Activated CD8-positive, alpha-beta memory T cell treated with anti-CD3 and anti-CD28 coated beads for 36 hours (primary cell): ENCODE results near the gene FAM241B. TPM values are rescaled to one million over a fixed set of nuclear protein-coding genes. Genes with fewer than 3 reads are reported as not detected.

Source experiments
- CTCF ChIA-PET: fragments of 350-600 bp; sonication (Branson Sonifier 250); formaldehyde crosslinking; loops from one replicate; lab custom pipeline; 2021; ENCODE audit warnings: antibody characterized with exemption; lab: Charles Lee
- POLR2A ChIA-PET: fragments of 350-600 bp; sonication (Branson Sonifier 250); formaldehyde crosslinking; loops from one replicate; lab custom pipeline; 2021; ENCODE audit warnings: antibody characterized with exemption; lab: Charles Lee
- total RNA-seq, 2 experiments: library from RNA; stranded (reverse); gene quantifications; one replicate each; pipeline ENCODE4 v1.2.3, GENCODE V29; 2021

The FAM241B gene, protein sequence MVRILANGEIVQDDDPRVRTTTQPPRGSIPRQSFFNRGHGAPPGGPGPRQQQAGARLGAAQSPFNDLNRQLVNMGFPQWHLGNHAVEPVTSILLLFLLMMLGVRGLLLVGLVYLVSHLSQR
- total RNA-seq = 10 to 100 TPM in 1 of 2 experiments, 1 to 10 TPM in 1; 9.6 to 11.2 TPM

- CTCF ChIA-PET = interaction anchor here (1.1 to 1.3 kb wide), 2 partner anchors 11 to 114 kb away, joined by 4 to 5 read pairs; no protein-coding TSS in a partner anchor
- POLR2A ChIA-PET = no interaction called here
These were observed at the start of gene FAM241B for GRCh38 chr10:69629897-69630650. Gene FAM241B (plus strand): TSS chr10:69630247. CDS start chr10:69631744, 1,497 bp downstream.

GRCh38 chr10:69580435-69580834 lies 49.6 kb upstream of the FAM241B start:
- ChIA-PET CTCF (no interaction called here), POLR2A (no interaction called here)

GRCh38 chr10:69583106-69583505 lies 46.9 kb upstream of the FAM241B start:
- POLR2A ChIA-PET = no interaction called here
- CTCF ChIA-PET = no interaction called here

- ChIA-PET CTCF (no interaction called here), POLR2A (no interaction called here)
These were observed 45.4 kb upstream of the FAM241B start for GRCh38 chr10:69584624-69585023.

DNA sequence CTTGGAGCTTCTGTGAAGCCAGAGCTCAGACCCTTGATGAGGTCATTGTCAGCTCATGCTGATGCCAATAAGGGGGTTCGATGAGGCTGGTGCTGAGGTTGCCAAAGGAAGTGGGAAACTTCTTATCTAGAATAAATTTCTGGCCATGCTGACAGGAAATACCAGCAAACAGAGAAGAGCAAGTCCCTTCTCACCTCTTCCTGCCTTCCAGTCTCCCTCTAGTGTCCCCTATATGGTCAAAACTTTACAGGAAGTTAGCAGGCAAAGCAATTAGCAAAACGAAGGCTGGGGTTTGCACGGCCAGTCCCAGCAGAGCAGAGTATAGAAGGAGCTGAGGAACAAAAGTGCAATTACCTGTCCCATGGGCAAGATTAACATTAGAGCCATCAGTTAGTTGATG lies 41.7 kb upstream of the FAM241B start:
- POLR2A ChIA-PET = no interaction called here
- CTCF ChIA-PET = interaction anchor here (1.3 kb wide), 1 partner anchor 49 kb away, joined by 3 read pairs; no protein-coding TSS in a partner anchor

GRCh38 chr10:69600761-69601330 lies 29.2 kb upstream of the FAM241B start:
- POLR2A ChIA-PET = no interaction called here

DNA sequence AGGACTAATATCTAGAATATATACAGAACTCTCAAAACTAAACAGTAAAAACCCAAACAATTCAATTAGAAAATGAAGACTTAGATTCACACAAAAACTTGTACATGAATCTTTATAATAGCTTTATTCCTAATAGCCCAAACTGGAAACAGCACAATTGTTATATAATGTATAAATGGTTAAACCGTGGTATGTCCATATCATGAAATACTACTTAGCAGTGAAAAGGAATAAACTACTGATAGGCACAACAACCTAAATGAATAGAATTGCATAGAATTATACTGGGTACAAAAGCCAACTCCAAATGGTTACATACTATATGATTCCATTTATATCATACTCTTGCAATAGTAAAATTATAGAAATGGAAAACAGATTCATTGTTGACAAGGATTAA lies 21.0 kb upstream of the FAM241B start:
- CTCF ChIA-PET = interaction anchor here (1.1 kb wide), 1 partner anchor 17 kb away, joined by 3 read pairs; no protein-coding TSS in a partner anchor

More at GRCh38 chr10:69600761-69601330, 29.2 kb upstream of the FAM241B start:
- CTCF ChIA-PET = no interaction called here

DNA sequence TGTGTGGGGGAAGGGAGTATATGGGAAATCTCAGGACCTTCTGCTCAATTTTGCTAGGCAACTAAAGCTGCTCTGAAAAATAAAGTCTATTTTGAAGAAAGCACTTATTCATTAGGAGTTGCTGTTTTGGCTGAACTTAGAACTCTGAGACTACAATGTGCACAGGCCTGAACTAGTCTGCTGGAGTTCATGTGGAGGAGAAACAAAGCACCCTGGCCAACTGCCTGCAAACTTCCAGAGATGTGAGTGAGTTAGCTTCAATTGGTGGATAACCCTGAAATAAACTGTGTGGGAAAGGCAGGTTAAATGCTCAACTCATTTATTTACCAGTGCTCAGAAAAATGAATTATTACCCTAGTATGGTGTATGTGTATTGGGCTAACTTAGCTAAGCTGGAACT lies 17.3 kb upstream of the FAM241B start:
- POLR2A ChIA-PET = no interaction called here
- CTCF ChIA-PET = no interaction called here

More for the DNA sequence above, 21.0 kb upstream of the FAM241B start:
- POLR2A ChIA-PET = no interaction called here

- CTCF ChIA-PET = no interaction called here
- POLR2A ChIA-PET = no interaction called here
These were observed 15.9 kb upstream of the FAM241B start for GRCh38 chr10:69614130-69614529.

DNA sequence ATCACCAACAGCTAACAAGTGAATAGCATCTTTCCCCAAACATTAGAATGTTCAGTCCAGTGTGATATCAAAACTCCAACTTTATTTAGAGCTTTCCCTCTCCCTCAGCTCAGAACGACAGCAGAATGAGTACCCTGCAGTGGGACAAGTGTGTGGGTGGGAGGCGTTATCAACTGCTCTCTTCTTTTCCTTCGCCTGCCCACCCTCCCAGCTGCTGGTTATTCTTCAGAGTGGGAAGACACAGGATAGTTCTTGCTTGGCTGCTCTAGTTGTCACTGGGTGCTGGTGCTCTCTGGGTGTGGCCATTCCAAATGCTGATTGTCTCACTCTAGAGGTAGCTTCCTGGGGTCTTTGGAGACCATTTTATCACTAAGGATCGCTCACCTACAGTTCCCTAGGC lies 13.7 kb upstream of the FAM241B start:
- ChIA-PET CTCF (no interaction called here), POLR2A (no interaction called here)

DNA sequence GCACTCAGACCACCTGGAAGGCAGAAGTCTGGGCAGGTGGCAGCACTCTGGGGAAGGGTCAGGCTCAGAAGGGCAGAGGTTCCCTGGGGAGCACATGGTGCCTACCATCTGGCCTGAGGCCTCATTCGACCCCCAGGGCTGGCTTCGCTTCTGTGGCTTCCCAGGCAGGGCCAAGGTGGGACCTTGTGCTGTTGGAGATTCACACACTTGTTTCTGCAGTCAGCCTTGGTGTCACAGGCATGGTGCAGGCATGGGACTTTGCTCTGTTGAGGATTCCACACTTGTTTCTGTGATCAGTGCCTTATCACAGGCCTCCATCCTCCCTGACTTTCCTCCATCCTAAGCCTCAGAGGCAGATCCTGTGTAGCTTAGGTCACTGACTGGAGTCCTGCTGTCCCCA lies 11.3 kb upstream of the FAM241B start:
- CTCF ChIA-PET = interaction anchor here (1.2 kb wide), 1 partner anchor 11 kb away, joined by 5 read pairs; no protein-coding TSS in a partner anchor
- POLR2A ChIA-PET = no interaction called here

- CTCF ChIA-PET = interaction anchor here (1.2 kb wide), 1 partner anchor 10 kb away, joined by 5 read pairs; no protein-coding TSS in a partner anchor
- POLR2A ChIA-PET = no interaction called here
These were observed 10.4 kb upstream of the FAM241B start for GRCh38 chr10:69619626-69620025.

DNA sequence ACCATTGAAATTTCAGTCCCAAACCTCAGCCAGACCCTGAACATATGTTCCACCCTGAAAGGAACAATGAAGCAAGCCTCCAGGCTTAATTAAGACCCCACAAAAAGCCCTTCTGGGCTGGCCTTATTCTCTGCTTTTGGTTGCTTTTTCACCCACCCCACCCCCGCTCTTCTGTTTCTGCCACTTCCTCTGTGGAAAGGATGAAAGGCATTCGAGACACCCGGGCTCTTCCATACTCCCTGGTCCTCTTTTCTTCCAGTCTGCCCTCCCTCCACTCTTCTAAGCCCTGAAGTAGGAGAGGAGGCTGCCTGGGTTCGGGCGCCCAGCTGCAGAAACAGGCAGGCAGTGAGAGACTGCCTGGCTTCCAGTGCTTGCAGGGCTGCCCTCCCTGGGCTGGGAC lies 9.4 kb upstream of the FAM241B start:
- ChIA-PET POLR2A (no interaction called here), CTCF (no interaction called here)

DNA sequence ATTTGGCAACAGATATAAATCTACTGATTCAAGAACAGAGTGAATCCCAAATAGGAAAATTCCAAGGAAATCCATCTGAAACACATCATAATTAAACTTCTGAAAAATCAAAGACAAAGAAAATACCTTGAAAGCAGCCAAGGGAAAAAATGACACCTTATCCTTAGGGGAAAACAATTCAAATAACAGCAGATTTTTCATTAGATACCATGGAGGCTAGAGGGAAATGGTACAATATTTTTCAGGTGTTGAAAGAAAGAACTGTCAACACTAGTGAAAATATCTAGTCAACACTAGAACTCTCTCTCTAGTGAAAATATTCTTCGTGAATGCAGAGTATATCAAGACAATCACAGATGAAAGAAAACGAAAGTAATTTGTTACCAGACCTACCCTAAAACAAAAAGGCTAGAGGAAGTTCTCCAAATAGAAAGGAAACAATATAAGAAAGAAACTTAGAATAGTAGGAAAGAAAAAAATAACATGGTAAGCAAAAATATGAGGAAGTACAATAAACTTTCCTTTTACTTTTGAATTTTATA lies 5.7 kb upstream of the FAM241B start:
- CTCF ChIA-PET = interaction anchor here (2.6 kb wide), 1 partner anchor 12 kb away, joined by 8 read pairs; no protein-coding TSS in a partner anchor
- POLR2A ChIA-PET = no interaction called here

GRCh38 chr10:69626826-69627225 lies 3.2 kb upstream of the FAM241B start:
- ChIA-PET POLR2A (no interaction called here), CTCF (interaction anchor here (2.6 kb wide), 1 partner anchor 9 kb away, joined by 8 read pairs; no protein-coding TSS in a partner anchor)

DNA sequence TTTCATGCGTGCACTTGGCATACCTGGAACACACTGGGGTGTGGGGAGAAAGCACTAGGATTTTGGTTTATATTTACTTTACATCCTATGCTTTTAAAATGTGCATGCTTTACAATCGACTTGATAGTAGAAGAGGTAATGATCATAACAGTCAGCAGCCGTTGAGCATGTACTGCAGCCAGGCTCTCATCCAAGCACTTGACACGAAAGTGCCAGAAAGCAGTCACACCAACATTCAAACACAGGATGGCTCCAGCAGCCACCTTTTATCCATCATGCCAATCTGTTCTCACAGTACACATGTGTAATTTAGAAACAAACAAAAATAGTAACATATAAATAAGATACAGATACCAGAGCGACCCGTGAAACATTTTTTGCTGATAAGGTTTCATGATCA lies 1.2 kb upstream of the FAM241B start:
- CTCF ChIA-PET = interaction anchor here (1.1 to 1.3 kb wide), 2 partner anchors 9 to 113 kb away, joined by 4 to 5 read pairs; no protein-coding TSS in a partner anchor
- POLR2A ChIA-PET = no interaction called here

DNA sequence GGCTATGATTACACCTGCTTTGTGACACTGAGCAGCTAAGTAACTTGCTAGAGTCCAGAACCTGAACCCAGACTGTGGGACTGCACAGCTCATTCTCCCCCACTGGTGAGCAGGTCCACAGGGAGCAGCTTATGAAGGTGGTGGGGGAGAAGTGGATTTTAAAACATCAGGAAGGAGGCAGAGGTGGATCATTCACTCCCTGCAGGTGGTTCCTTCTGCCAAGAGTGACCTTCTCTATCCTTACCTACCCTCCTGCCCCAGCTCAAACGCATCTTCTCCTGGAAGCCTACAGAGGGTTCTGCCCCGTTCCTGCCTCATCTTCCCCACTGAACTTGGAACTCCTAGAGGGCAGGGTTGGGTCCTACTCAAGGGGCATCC lies 539 bp upstream of the FAM241B start:
- ChIA-PET CTCF (interaction anchor here (1.1 to 1.3 kb wide), 2 partner anchors 10 to 114 kb away, joined by 4 to 5 read pairs; no protein-coding TSS in a partner anchor), POLR2A (no interaction called here)

GRCh38 chr10:69630651-69631400 lies 779 bp downstream of the FAM241B start:
- CTCF ChIA-PET = no interaction called here
- POLR2A ChIA-PET = no interaction called here

GRCh38 chr10:69631566-69631965 lies 1.5 kb downstream of the FAM241B start:
- ChIA-PET POLR2A (no interaction called here), CTCF (interaction anchor here (1.3 kb wide), 1 partner anchor 116 kb away, joined by 5 read pairs; no protein-coding TSS in a partner anchor)
